Glomerular endothelial cell (primary cell): Measurements from ENCODE around the gene ZNF697. TPM values are rescaled to one million over a fixed set of nuclear protein-coding genes. Genes with fewer than 3 reads are reported as not detected.

Experiments used
- total RNA-seq: library from RNA; depleted of rRNA; stranded (reverse); fragments of >200 nt; gene quantifications from 2 replicates; pipeline ENCODE4 v1.2.3, GENCODE V29; 2015

Gene ZNF697
- total RNA-seq, 1 donor from 2014 or later, result 24.5 TPM

Other genes starting within 250 kb of the ZNF697 start
- not detected in 2 replicates for gene HSD3B2, start 233.1 kb downstream of the ZNF697 start, total RNA-seq
- gene HSD3B1, start 141.1 kb downstream of the ZNF697 start, total RNA-seq, result not detected in 2 replicates
- 10.6 and 26.4 TPM in 2 replicates for gene PHGDH, start 63.7 kb upstream of the ZNF697 start, total RNA-seq
- gene HMGCS2, start 120.6 kb upstream of the ZNF697 start, total RNA-seq, result not detected in 2 replicates
- not detected in 2 replicates for gene REG4, start 163.2 kb upstream of the ZNF697 start, total RNA-seq
- gene ADAM30, start 248.2 kb upstream of the ZNF697 start, total RNA-seq, result not detected in 2 replicates